Body of pancreas (tissue), 4 donors: ENCODE results near the gene HOXD12. TPM values are rescaled to one million over a fixed set of nuclear protein-coding genes. Genes with fewer than 3 reads are reported as not detected.

Experiments
- ATAC-seq: fragments of 150-250 bp; one replicate; pipeline ENCODE4 v1.9.1; 2016
- DNase-seq, 4 donors: peaks; one replicate each; pipeline ENCODE4 v3.0.0-alpha.2; 2019
- H3K27ac ChIP-seq, 4 donors: fragments of 200-600 bp; sonication (generic); 1 replicate in 3 of 4; 2 replicates in 1 of 4; pipeline versions ENCODE4 v1.5.1 to v1.6.1; 2016 to 2019; ENCODE audit warnings: mild to moderate bottlenecking in 1 of 4, mixed read lengths in 1 of 4, moderate library complexity in 1 of 4
- H3K27me3 ChIP-seq, 2 donors: fragments of 200-600 bp; sonication (generic); one replicate each; pipeline ENCODE4 v1.6.0; 2016; ENCODE audit warnings: mild to moderate bottlenecking in 1 of 2
- H3K36me3 ChIP-seq, 2 donors: fragments of 200-600 bp; sonication (generic); replicated peaks in 1 of 2; 2 replicates each; pipeline ENCODE4 v1.5.1; 2016; ENCODE audit warnings: low read depth in 2 of 2; ENCODE audit not compliant: insufficient read depth in 1 of 2
- H3K4me1 ChIP-seq: fragments of 200-600 bp; sonication (generic); one replicate; pipeline ENCODE4 v1.6.0; 2016
- H3K4me3 ChIP-seq, 2 donors: fragments of 200-600 bp; sonication (generic); 1 replicate in 1 of 2; 2 replicates in 1 of 2; pipeline ENCODE4 v1.5.1; 2016 to 2019
- H3K9me3 ChIP-seq, 3 donors: fragments of 200-600 bp; sonication (generic); 1 replicate in 2 of 3; 2 replicates in 1 of 3; pipeline ENCODE4 v1.5.1; 2016
- POLR2A ChIP-seq, 3 donors: fragments of 450-650 bp; IDR thresholded peaks; one replicate each; pipeline ENCODE4 v1.6.1; 2016; ENCODE audit warnings: antibody characterized with exemption in 3 of 3, mild to moderate bottlenecking in 2 of 3
- WGBS, 2 donors: methylation state at CpG; one replicate each; pipeline ENCODE4 v1.1.5; 2017; 5-methylcytosine and 5-hydroxymethylcytosine counted together
- intact Hi-C: fragments of 100-400 bp; cut with DNase I; formaldehyde crosslinking; loops from one replicate; pipeline ENCODE4 v1.15.1; 2023
- total RNA-seq, 2 donors: library from RNA; depleted of rRNA; stranded (reverse); fragments of >200 nt; gene quantifications; one replicate each; pipeline ENCODE4 v1.1.0, GENCODE V29; 2016
- TF ChIP-seq, protein P1 (sequence below), 7 experiments: fragments of 450-650 bp in 4 of 7; fragments of 200-600 bp in 3 of 7; sonication (generic) in 3 of 7; IDR thresholded peaks; one replicate each; pipeline ENCODE4 v1.5.1; 2016 to 2019; ENCODE audit warnings: antibody characterized with exemption in 7 of 7

The HOXD12 gene
- total RNA-seq, 2 donors from 2014 or later = not detected

DNA sequence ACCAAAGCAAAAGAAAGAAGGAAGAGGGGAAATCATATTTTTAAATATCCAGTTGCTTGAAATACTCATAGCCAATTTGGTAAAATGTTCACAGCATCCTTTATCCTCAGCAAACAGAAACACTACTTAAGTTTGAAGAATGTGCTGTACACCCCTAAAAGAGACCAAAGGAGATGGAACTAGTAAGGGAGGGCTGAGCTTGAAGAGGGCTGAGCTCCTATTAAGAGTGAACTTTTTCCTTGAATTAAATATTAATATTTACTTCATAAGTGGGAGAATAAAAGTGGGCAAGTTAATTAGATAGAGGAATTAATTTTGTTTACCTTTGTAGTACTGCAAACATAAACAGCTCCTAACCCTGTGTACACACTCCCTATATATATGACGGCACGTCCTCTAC is 22.8 kb upstream of the HOXD12 start:
- ATAC-seq = no peak
- H3K4me1 ChIP-seq = peaks cover 25% of the 10 kb centered on the region
- no peak overlapping the region for H3K27ac ChIP-seq
- H3K27me3 ChIP-seq = peaks cover 0 to 63% of the 10 kb centered on the region in 2 donors
- TF ChIP-seq, protein P1, sequence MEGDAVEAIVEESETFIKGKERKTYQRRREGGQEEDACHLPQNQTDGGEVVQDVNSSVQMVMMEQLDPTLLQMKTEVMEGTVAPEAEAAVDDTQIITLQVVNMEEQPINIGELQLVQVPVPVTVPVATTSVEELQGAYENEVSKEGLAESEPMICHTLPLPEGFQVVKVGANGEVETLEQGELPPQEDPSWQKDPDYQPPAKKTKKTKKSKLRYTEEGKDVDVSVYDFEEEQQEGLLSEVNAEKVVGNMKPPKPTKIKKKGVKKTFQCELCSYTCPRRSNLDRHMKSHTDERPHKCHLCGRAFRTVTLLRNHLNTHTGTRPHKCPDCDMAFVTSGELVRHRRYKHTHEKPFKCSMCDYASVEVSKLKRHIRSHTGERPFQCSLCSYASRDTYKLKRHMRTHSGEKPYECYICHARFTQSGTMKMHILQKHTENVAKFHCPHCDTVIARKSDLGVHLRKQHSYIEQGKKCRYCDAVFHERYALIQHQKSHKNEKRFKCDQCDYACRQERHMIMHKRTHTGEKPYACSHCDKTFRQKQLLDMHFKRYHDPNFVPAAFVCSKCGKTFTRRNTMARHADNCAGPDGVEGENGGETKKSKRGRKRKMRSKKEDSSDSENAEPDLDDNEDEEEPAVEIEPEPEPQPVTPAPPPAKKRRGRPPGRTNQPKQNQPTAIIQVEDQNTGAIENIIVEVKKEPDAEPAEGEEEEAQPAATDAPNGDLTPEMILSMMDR (IDR thresholded peaks at IDR 0.05) = no peak
- TF ChIP-seq POLR2A (IDR thresholded peaks at IDR 0.05) = no peak
- H3K4me3 ChIP-seq = no peak overlapping the region
- 9 to 13% methylated on average over 2 of the region's 2 CpGs for WGBS, 2 donors
- no peak for DNase-seq
- H3K36me3 ChIP-seq = no peaks in the 10 kb centered on the region
- H3K9me3 ChIP-seq = peaks cover 0 to 8% (median 0%) of the 10 kb centered on the region in 3 donors
- intact Hi-C loops = no loop called here

DNA sequence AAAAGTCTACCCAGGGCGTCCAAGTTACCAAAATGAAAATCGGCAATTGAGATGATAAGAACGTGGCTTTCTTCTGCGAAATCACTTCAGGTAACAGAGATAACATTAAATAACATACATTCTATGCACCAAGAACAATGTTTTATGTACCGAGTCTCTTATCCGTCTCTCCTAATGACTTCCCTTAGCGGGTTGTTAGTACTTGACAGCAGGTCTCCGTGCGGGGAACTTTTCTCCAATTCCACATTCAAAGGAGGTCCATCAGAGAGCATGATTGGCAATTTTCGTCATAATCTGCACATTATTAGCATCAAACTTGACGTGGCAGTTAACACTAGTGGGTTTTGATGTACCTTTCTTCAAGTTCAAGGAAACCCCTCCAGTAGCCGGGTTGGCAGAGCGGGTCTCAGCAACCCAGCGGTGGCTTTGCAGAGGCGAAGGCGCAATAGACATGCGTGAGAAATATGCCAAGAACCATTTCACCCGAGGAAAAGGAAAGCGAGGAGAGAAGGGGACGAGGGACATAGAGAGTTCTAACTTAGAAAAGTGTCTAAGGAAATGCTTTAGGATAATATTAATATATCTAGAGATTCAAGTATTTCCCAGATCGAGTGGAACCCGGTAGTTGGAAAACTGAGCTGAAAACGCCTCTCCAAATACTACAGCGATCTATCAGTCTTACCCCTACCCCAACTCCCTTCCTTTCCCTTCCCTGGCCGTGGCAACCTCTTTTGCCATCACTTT is 20.9 kb upstream of the HOXD12 start:
- Histone ChIP-seq H3K36me3 (no peaks in the 10 kb centered on the region), H3K27ac (no peak overlapping the region), H3K4me1 (peaks cover 17% of the 10 kb centered on the region), H3K4me3 (no peak overlapping the region), H3K9me3 (peaks cover 0 to 8% (median 0%) of the 10 kb centered on the region in 3 donors), H3K27me3 (peaks cover 0 to 74% of the 10 kb centered on the region in 2 donors)
- 5 to 10% methylated on average over 24 to 25 of the region's 25 CpGs for WGBS, 2 donors
- no peak for ATAC-seq
- TF ChIP-seq, protein P1 (IDR thresholded peaks at IDR 0.05) = no peak
- no peak for TF ChIP-seq POLR2A (IDR thresholded peaks at IDR 0.05)
- intact Hi-C loops = no loop called here
- no peak for DNase-seq

DNA sequence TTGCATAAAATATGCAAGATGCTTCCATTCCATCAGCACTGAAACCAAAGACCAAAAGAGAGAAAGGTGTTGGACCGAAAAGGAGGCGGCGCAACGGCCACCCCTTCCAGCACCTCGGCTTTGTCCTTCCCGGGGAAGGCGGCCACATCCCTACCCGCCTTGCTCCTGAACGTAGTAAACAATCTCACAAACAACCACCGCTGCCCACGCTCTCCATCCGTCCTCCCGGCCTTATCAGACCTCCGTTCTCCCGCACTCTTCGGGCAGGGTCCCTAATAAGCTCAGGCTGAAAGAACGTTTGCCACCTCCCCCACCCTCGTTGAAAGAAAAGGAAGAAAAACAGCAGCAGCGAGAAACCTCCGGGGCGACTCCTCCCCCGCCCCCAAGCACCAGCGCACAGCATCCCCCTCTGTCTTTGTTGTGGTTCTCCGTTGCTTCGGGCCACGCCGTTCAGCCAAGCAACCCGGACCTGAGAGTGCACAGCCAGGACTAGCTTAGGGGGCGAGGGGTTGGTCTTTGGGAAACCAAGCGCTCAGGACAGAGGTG is 20.2 kb upstream of the HOXD12 start:
- Histone ChIP-seq H3K27me3 (peaks cover 0 to 79% of the 10 kb centered on the region in 2 donors), H3K27ac (no peak overlapping the region), H3K9me3 (peaks cover 0 to 8% (median 0%) of the 10 kb centered on the region in 3 donors), H3K4me3 (no peak overlapping the region), H3K4me1 (peaks cover 17% of the 10 kb centered on the region), H3K36me3 (no peaks in the 10 kb centered on the region)
- DNase-seq = no peak
- no peak for ATAC-seq
- 4 to 14% methylated on average over 25 to 30 of the region's 30 CpGs for WGBS, 2 donors
- intact Hi-C loops = no loop called here
- TF ChIP-seq, protein P1 (IDR thresholded peaks at IDR 0.05) = no peak
- no peak for TF ChIP-seq POLR2A (IDR thresholded peaks at IDR 0.05)

DNA sequence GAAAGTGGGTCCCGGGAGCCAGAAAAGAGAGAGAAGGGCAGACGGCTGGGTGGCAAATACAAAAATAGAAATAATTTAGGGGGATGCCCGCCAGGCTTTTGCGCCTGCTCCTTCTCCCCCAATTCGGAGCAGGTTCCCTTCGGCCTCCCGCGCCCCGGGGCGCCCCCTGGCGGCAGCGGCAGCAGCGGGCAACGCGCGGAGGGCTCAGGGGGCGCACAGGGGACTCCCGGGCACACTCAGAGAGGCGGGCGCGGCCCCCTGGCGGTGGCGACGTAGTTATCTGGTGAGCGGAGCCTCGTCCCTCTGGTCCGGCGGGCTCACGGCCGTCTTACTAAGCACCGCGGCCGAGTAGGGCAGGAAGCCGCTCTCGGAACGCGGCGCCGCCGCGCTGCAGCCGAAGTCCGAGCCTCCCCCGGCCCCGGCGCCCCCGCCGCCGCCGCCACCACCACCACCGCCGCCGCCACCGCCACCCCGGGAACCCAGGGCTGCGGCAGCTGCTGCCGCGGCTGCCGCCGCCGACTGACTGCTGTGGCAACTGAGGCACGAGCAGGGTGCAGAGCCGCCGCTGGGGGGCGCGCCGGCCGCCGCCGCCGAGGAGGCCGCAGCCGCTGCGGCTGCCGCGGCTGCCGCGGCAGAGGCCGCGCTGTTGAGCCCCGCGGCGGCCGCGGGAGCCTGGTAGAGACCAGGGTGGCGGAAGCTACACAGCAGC is 19.6 kb upstream of the HOXD12 start:
- DNase-seq = peak in 1 of 4 donors; percentile 33
- H3K4me3 ChIP-seq = no peak overlapping the region
- ATAC-seq = peak; percentile 24

More for the DNA sequence above, 19.6 kb upstream of the HOXD12 start:
- Histone ChIP-seq H3K27me3 (peaks cover 0 to 79% of the 10 kb centered on the region in 2 donors), H3K27ac (no peak overlapping the region), H3K9me3 (peaks cover 0 to 8% (median 0%) of the 10 kb centered on the region in 3 donors), H3K36me3 (no peaks in the 10 kb centered on the region), H3K4me1 (peaks cover 23% of the 10 kb centered on the region)
- intact Hi-C loops = loop anchor here (10.0 kb wide), 1 partner anchor 715 kb away; no protein-coding TSS in a partner anchor
- no peak for TF ChIP-seq POLR2A (IDR thresholded peaks at IDR 0.05)
- TF ChIP-seq, protein P1 (IDR thresholded peaks at IDR 0.05) = peak in 6 of 7 experiments; percentile 18 to 45 (median 37)
- 2 to 3% methylated on average over 11 to 67 of the region's 86 CpGs for WGBS, 2 donors
